H1 (cell line): ENCODE results near the gene MBNL1. TPM values are rescaled to one million over a fixed set of nuclear protein-coding genes. Genes with fewer than 3 reads are reported as not detected.

Experiments
- CTCF ChIA-PET: fragments of 300-600 bp; sonication (Branson Sonifier 250); formaldehyde crosslinking; loops from one replicate; lab custom pipeline; 2021; ENCODE audit not compliant: partially characterized antibody; lab: Charles Lee
- POLR2A ChIA-PET: fragments of 300-600 bp; sonication (Branson Sonifier 250); formaldehyde crosslinking; loops from one replicate; lab custom pipeline; 2021; ENCODE audit warnings: inconsistent platforms; ENCODE audit not compliant: partially characterized antibody; lab: Charles Lee
- DNase-seq, 2 experiments: peaks; one replicate each; pipeline versions ENCODE4 v3.0.0 to v3.0.0-alpha.2; 2010 to 2022; ENCODE audit warnings: low spot score in 2 of 2, low read depth in 1 of 2, mixed read lengths in 1 of 2
- FAIRE-seq: peaks from 2 replicates; lab custom pipeline; 2011; peaks lifted over from hg19 to GRCh38; lab: Jason Lieb, UNC
- H2AFZ ChIP-seq: 2 replicates; pipeline ENCODE4 v1.8.1; 2012; ENCODE audit warnings: low read length, inconsistent platforms
- H2AK5ac ChIP-seq: 2 replicates; pipeline ENCODE4 v1.6.1; 2013; ENCODE audit warnings: low read depth, low read length
- H2BK120ac ChIP-seq: replicated peaks from 2 replicates; pipeline ENCODE3; 2013; ENCODE audit warnings: low read depth, low read length, inconsistent platforms
- H2BK12ac ChIP-seq: 2 replicates; pipeline ENCODE4 v1.6.1; 2013; ENCODE audit warnings: low read depth, low read length
- H2BK15ac ChIP-seq: 2 replicates; pipeline ENCODE4 v1.6.1; 2013; ENCODE audit warnings: low read length
- H2BK20ac ChIP-seq: 2 replicates; pipeline ENCODE4 v1.6.1; 2013; ENCODE audit warnings: low read length
- H2BK5ac ChIP-seq: 2 replicates; pipeline ENCODE4 v1.6.1; 2013; ENCODE audit warnings: low read depth, low read length
- H3K14ac ChIP-seq: 2 replicates; pipeline ENCODE4 v1.6.1; 2013; ENCODE audit warnings: inconsistent platforms; ENCODE audit not compliant: insufficient read length
- H3K18ac ChIP-seq: 2 replicates; pipeline ENCODE4 v1.6.1; 2013; ENCODE audit warnings: low read length; ENCODE audit errors: extremely low read depth
- H3K23ac ChIP-seq: 2 replicates; pipeline ENCODE4 v1.6.1; 2013; ENCODE audit warnings: inconsistent platforms; ENCODE audit not compliant: insufficient read length
- H3K23me2 ChIP-seq: 2 replicates; pipeline ENCODE4 v1.6.1; 2013; ENCODE audit warnings: low read depth, low read length
- H3K27ac ChIP-seq: 2 replicates; pipeline ENCODE4 v1.6.1; 2011; ENCODE audit warnings: low read depth, low read length, inconsistent platforms
- H3K27me3 ChIP-seq, 4 experiments: replicated peaks in 1 of 4; 1 replicate in 1 of 4; 2 replicates in 3 of 4; pipeline versions ENCODE4 v1.6.1 to v1.8.1; 2011 to 2013; ENCODE audit warnings: low read length in 3 of 4, mild to moderate bottlenecking in 3 of 4, inconsistent platforms in 2 of 4, mixed read lengths in 2 of 4, moderate library complexity in 1 of 4; ENCODE audit not compliant: control insufficient read depth in 3 of 4, insufficient read depth in 3 of 4; ENCODE audit errors: extremely low read depth in 1 of 4
- H3K36me3 ChIP-seq, 4 experiments: 2 replicates each; pipeline versions ENCODE4 v1.6.1 to v1.8.1; 2011 to 2013; ENCODE audit warnings: mild to moderate bottlenecking in 4 of 4, low read length in 3 of 4, moderate library complexity in 2 of 4, control low read depth in 1 of 4, inconsistent platforms in 1 of 4; ENCODE audit not compliant: insufficient read depth in 4 of 4, control insufficient read depth in 2 of 4
- H3K4ac ChIP-seq: replicated peaks from 2 replicates; pipeline ENCODE3; 2013; ENCODE audit warnings: low read length, low read depth, mixed read lengths, inconsistent platforms; ENCODE audit not compliant: insufficient read length
- H3K4me1 ChIP-seq, 4 experiments: replicated peaks in 1 of 4; 1 replicate in 1 of 4; 2 replicates in 3 of 4; pipeline versions ENCODE4 v1.6.1 to v1.8.1; 2011 to 2013; ENCODE audit warnings: low read length in 3 of 4, inconsistent platforms in 2 of 4, mixed read lengths in 1 of 4; ENCODE audit not compliant: insufficient read depth in 4 of 4, control insufficient read depth in 3 of 4
- H3K4me2 ChIP-seq, 2 experiments: 2 replicates each; pipeline versions ENCODE4 v1.6.1 to v1.8.1; 2011 to 2013; ENCODE audit warnings: low read depth in 2 of 2, low read length in 2 of 2, control low read depth in 1 of 2, inconsistent platforms in 1 of 2, mild to moderate bottlenecking in 1 of 2; ENCODE audit not compliant: insufficient read depth in 1 of 2
- H3K4me3 ChIP-seq, 4 experiments: fragments of 200-600, 300-600 bp in 1 of 4; sonication (generic), shearing (Covaris generic), sonication (Bioruptor Twin) in 1 of 4; 2 replicates each; pipeline versions ENCODE4 v1.5.1 to v1.8.1; 2011 to 2016; ENCODE audit warnings: low read length in 4 of 4, low read depth in 3 of 4, control low read depth in 2 of 4, inconsistent platforms in 2 of 4, mild to moderate bottlenecking in 2 of 4, mixed read lengths in 1 of 4, moderate library complexity in 1 of 4; ENCODE audit not compliant: insufficient read depth in 2 of 4; ENCODE audit errors: extremely low read depth in 1 of 4
- H3K56ac ChIP-seq: replicated peaks from 2 replicates; pipeline ENCODE3; 2013; ENCODE audit warnings: low read depth, mild to moderate bottlenecking, mixed read lengths, low read length, inconsistent platforms; ENCODE audit not compliant: insufficient read length
- H3K79me1 ChIP-seq: 2 replicates; pipeline ENCODE4 v1.6.1; 2013; ENCODE audit warnings: low read depth, low read length, control low read depth
- H3K79me2 ChIP-seq, 2 experiments: 2 replicates each; pipeline versions ENCODE4 v1.6.1 to v1.8.1; 2012 to 2013; ENCODE audit warnings: low read length in 2 of 2, mild to moderate bottlenecking in 2 of 2, inconsistent platforms in 1 of 2; ENCODE audit not compliant: insufficient read depth in 2 of 2, control insufficient read depth in 1 of 2
- H3K9ac ChIP-seq, 4 experiments: replicated peaks in 1 of 4; 1 replicate in 1 of 4; 2 replicates in 3 of 4; pipeline versions ENCODE4 v1.6.1 to v1.8.1; 2011 to 2013; ENCODE audit warnings: low read depth in 3 of 4, low read length in 3 of 4, control low read depth in 2 of 4, mild to moderate bottlenecking in 2 of 4, moderate library complexity in 2 of 4, inconsistent platforms in 1 of 4; ENCODE audit errors: extremely low read depth in 1 of 4
- H3K9me3 ChIP-seq, 2 experiments: 2 replicates each; pipeline versions ENCODE4 v1.6.1 to v1.8.1; 2012 to 2013; ENCODE audit warnings: mild to moderate bottlenecking in 2 of 2, moderate library complexity in 2 of 2, control low read depth in 1 of 2, inconsistent platforms in 1 of 2, low read depth in 1 of 2, low read length in 1 of 2, mixed read lengths in 1 of 2; ENCODE audit not compliant: insufficient read depth in 2 of 2
- H4K20me1 ChIP-seq, 2 experiments: replicated peaks in 1 of 2; 2 replicates each; pipeline versions ENCODE3 to v1.8.1; 2011 to 2013; ENCODE audit warnings: inconsistent platforms in 2 of 2, low read length in 2 of 2, mild to moderate bottlenecking in 1 of 2; ENCODE audit not compliant: insufficient read depth in 2 of 2, control insufficient read depth in 1 of 2
- H4K5ac ChIP-seq: 2 replicates; pipeline ENCODE4 v1.6.1; 2013; ENCODE audit warnings: low read length, low read depth, mixed read lengths, inconsistent platforms; ENCODE audit not compliant: insufficient read length
- H4K8ac ChIP-seq: 2 replicates; pipeline ENCODE4 v1.8.0; 2013; ENCODE audit warnings: mild to moderate bottlenecking, moderate library complexity, low read length, inconsistent platforms; ENCODE audit not compliant: insufficient read depth; ENCODE audit errors: extremely low read depth
- H4K91ac ChIP-seq: replicated peaks from 2 replicates; pipeline ENCODE3; 2013; ENCODE audit warnings: low read length, mixed read lengths, inconsistent platforms; ENCODE audit not compliant: insufficient read length
- CTCF ChIP-seq, 3 experiments: IDR thresholded peaks; 1 replicate in 2 of 3; 2 replicates in 1 of 3; pipeline versions ENCODE4 v1.5.1 to v1.6.1; 2011; ENCODE audit warnings: low read length in 3 of 3, mild to moderate bottlenecking in 3 of 3, inconsistent platforms in 2 of 3, low read depth in 1 of 3, moderate library complexity in 1 of 3; ENCODE audit not compliant: insufficient read depth in 1 of 3; ENCODE audit errors: control extremely low read depth in 1 of 3
- EZH2 ChIP-seq: fragments of 200-600 bp; sonication (generic); IDR thresholded peaks from 2 replicates; pipeline ENCODE4 v1.7.1; 2012; ENCODE audit warnings: low read depth, mild to moderate bottlenecking, moderate library complexity, low read length, inconsistent platforms; ENCODE audit not compliant: severe bottlenecking
- FOSL1 ChIP-seq: IDR thresholded peaks from 2 replicates; pipeline ENCODE4 v1.6.1; 2011; ENCODE audit warnings: mild to moderate bottlenecking, low read depth, low read length, moderate library complexity; ENCODE audit not compliant: insufficient read depth
- GTF2F1 ChIP-seq: IDR thresholded peaks from 2 replicates; pipeline ENCODE4 v1.6.1; 2012; ENCODE audit warnings: low read depth, low read length, improper control_type of control experiment, borderline replicate concordance
- HDAC2 ChIP-seq, 2 experiments: fragments of 300-600 bp in 1 of 2; sonication (generic) in 1 of 2; IDR thresholded peaks; 2 replicates each; pipeline ENCODE4 v1.6.1; 2011 to 2012; ENCODE audit warnings: low read depth in 2 of 2, low read length in 2 of 2, mild to moderate bottlenecking in 2 of 2, moderate library complexity in 2 of 2, borderline replicate concordance in 1 of 2, inconsistent platforms in 1 of 2
- JUN ChIP-seq: IDR thresholded peaks from 2 replicates; pipeline ENCODE4 v1.6.1; 2011; ENCODE audit warnings: low read depth, mild to moderate bottlenecking, improper control_type of control experiment, low read length
- PHF8 ChIP-seq: fragments of 200-600 bp; sonication (generic); conservative IDR thresholded peaks from 2 replicates; pipeline ENCODE4 v1.7.1; 2012; ENCODE audit warnings: low read depth, mild to moderate bottlenecking, inconsistent platforms, low read length, moderate library complexity
- POLR2A ChIP-seq, 2 experiments: IDR thresholded peaks; 1 replicate in 1 of 2; 2 replicates in 1 of 2; pipeline ENCODE4 v1.6.1; 2011; ENCODE audit warnings: low read depth in 2 of 2, low read length in 2 of 2, mild to moderate bottlenecking in 2 of 2; ENCODE audit errors: control extremely low read depth in 1 of 2
- SP1 ChIP-seq: IDR thresholded peaks from 2 replicates; pipeline ENCODE4 v1.6.1; 2011; ENCODE audit warnings: low read depth, low read length
- SP2 ChIP-seq: IDR thresholded peaks from 2 replicates; pipeline ENCODE4 v1.6.1; 2012; ENCODE audit warnings: mild to moderate bottlenecking, low read length, inconsistent platforms
- SP4 ChIP-seq: IDR thresholded peaks from 2 replicates; pipeline ENCODE4 v1.6.1; 2012; ENCODE audit warnings: low read length, inconsistent platforms
- TAF1 ChIP-seq: IDR thresholded peaks from 2 replicates; pipeline ENCODE4 v1.6.1; 2011; ENCODE audit warnings: mild to moderate bottlenecking, low read depth, low read length
- TBP ChIP-seq: IDR thresholded peaks from 2 replicates; pipeline ENCODE4 v1.6.1; 2011; ENCODE audit warnings: low read depth, low read length, improper control_type of control experiment
- ZNF274 ChIP-seq: IDR thresholded peaks from 2 replicates; pipeline ENCODE4 v1.7.0; 2012; ENCODE audit warnings: low read length, borderline replicate concordance; ENCODE audit errors: extremely low read depth
- polyA plus RNA-seq, 7 experiments: library from polyadenylated mRNA; depleted of rRNA in 3 of 7; stranded (reverse) in 5 of 7; unstranded in 2 of 7; fragments of >200 nt in 5 of 7; fragments of 200-250 nt in 2 of 7; gene quantifications; 1 replicate in 5 of 7; 2 replicates in 1 of 7; 4 replicates in 1 of 7; pipeline versions ENCODE4 v1.2.1 to v1.2.3, GENCODE V29; 2011 to 2013; ENCODE audit warnings: missing spikeins in 2 of 7, mixed read lengths in 2 of 7
- total RNA-seq: library from RNA; stranded (reverse); fragmentation: NEBNext Ultra II Directional; extraction: Animal tissue kit (Norgen Biotek cat#: 25700); gene quantifications from 2 replicates; pipeline ENCODE4 v1.2.1, GENCODE V29; 2021

The MBNL1 gene
- total and polyA plus RNA-seq, 2 of the 8 experiments (the other 6 are each of a cell fraction or from before 2014, with no cell fraction given): 5.0 to 16.4 TPM

- Histone ChIP-seq H3K27ac (no peak overlapping the region), H2BK12ac (no peak overlapping the region), H3K23me2 (no peaks in the 10 kb centered on the region), H2BK5ac (no peak overlapping the region), H3K4me1 (peaks cover 0 to 7% (median 1%) of the 10 kb centered on the region in 4 experiments; a peak in 3 of 7 replicates), H3K14ac (no peak overlapping the region), H2AK5ac (no peak overlapping the region), H2BK15ac (no peak overlapping the region), H2AFZ (no peak overlapping the region), H3K4me2 (no peak overlapping the region), H4K91ac (no peak overlapping the region), H3K36me3 (no peaks in the 10 kb centered on the region), H3K4me3 (no peak overlapping the region), H3K9me3 (no peaks in the 10 kb centered on the region), H3K56ac (no peak overlapping the region), H3K4ac (no peak overlapping the region), H3K18ac (no peak overlapping the region), H3K27me3 (no peaks in the 10 kb centered on the region), H3K79me2 (peaks cover 0 to 27% of the 10 kb centered on the region in 2 experiments; a peak in 2 of 4 replicates), H4K20me1 (no peaks in the 10 kb centered on the region), H2BK20ac (no peak overlapping the region), H3K9ac (no peak overlapping the region), H3K23ac (no peak overlapping the region), H4K5ac (no peak overlapping the region), H4K8ac (no peak overlapping the region), H3K79me1 (no peaks in the 10 kb centered on the region), H2BK120ac (no peak overlapping the region)
- POLR2A ChIA-PET: no interaction called here
- FAIRE-seq (no peak), DNase-seq (no peak)
- CTCF ChIA-PET: interaction anchor here (1.4 kb wide), 1 partner anchor 31 kb away, joined by 3 read pairs; no protein-coding TSS in a partner anchor
- TF ChIP-seq HDAC2 (IDR thresholded peaks at IDR 0.05; ENCODE audit: borderline replicate concordance in 1 of 2, low read depth in 2 of 2, low read length in 2 of 2): no peak
- no peak for TF ChIP-seq ZNF274
- TF ChIP-seq PHF8: no peak
- no peak for TF ChIP-seq TBP
- no peak for TF ChIP-seq POLR2A (IDR thresholded peaks at IDR 0.05; ENCODE audit: control extremely low read depth in 1 of 2, low read depth in 2 of 2, low read length in 2 of 2)
- no peak for TF ChIP-seq SP1
- TF ChIP-seq FOSL1: no peak
- no peak for TF ChIP-seq JUN
- no peak for TF ChIP-seq EZH2
- no peak for TF ChIP-seq GTF2F1
- TF ChIP-seq SP2: no peak
- TF ChIP-seq SP4: no peak
- no peak for TF ChIP-seq TAF1
- TF ChIP-seq CTCF (IDR thresholded peaks at IDR 0.05; ENCODE audit: control extremely low read depth in 1 of 3, insufficient read depth in 1 of 3, low read depth in 1 of 3, low read length in 3 of 3): no peak
These were observed 49.8 kb downstream of the MBNL1 start for GRCh38 chr3:152318512-152318911.
